ENCODE results near the gene ADARB2. TPM values are rescaled to one million over a fixed set of nuclear protein-coding genes. Genes with fewer than 3 reads are reported as not detected.

Gene ADARB2
- total and polyA plus RNA-seq, 2 experiments from 2014 or later, result 0.13 to 0.48 TPM

- no peaks in the 10 kb centered on the region for H3K36me3 ChIP-seq (replicated peaks; ENCODE audit: insufficient read depth, low read depth)
- no peaks in the 10 kb centered on the region for H3K4me1 ChIP-seq (ENCODE audit: insufficient read depth)
- H3K9me3 ChIP-seq (ENCODE audit: low read depth), result no peaks in the 10 kb centered on the region
- no peaks in the 10 kb centered on the region for H4K20me1 ChIP-seq (ENCODE audit: insufficient read depth, poor library complexity, severe bottlenecking)
- no peak for DNase-seq (ENCODE audit: low spot score)
- no peaks in the 10 kb centered on the region for H3K9me2 ChIP-seq (replicated peaks; ENCODE audit: insufficient read depth)
- no peaks in the 10 kb centered on the region for H3K27me3 ChIP-seq
- no peak overlapping the region for H2AFZ ChIP-seq
- H3K79me2 ChIP-seq, result no peaks in the 10 kb centered on the region
- no peak overlapping the region for H3K27ac ChIP-seq
- H3K4me2 ChIP-seq, result no peak overlapping the region
- 80% methylated on average over 5 of the region's 5 CpGs for WGBS (ENCODE audit: low lambda C conversion rate, missing lambda C conversion rate)
- no peak overlapping the region for H3K4me3 ChIP-seq
- TF ChIP-seq EZH2 (IDR thresholded peaks at IDR 0.05; ENCODE audit: borderline replicate concordance) (no peak), EZH2phosphoT487 (IDR thresholded peaks at IDR 0.05; ENCODE audit: low read depth, severe bottlenecking, unreplicated experiment) (no peak), CTCF (IDR thresholded peaks at IDR 0.05; ENCODE audit: poor library complexity) (no peak)
Measured at GRCh38 chr10:1174022-1174421, 563.3 kb downstream of the ADARB2 start.

GRCh38 chr10:1173091-1173490 lies 564.2 kb downstream of the ADARB2 start:
- TF ChIP-seq CTCF (IDR thresholded peaks at IDR 0.05; ENCODE audit: poor library complexity) (no peak), EZH2 (IDR thresholded peaks at IDR 0.05; ENCODE audit: borderline replicate concordance) (no peak), EZH2phosphoT487 (IDR thresholded peaks at IDR 0.05; ENCODE audit: low read depth, severe bottlenecking, unreplicated experiment) (no peak)
- Histone ChIP-seq H3K27ac (no peak overlapping the region), H3K4me2 (no peak overlapping the region), H4K20me1 (ENCODE audit: insufficient read depth, poor library complexity, severe bottlenecking) (no peaks in the 10 kb centered on the region), H3K4me3 (no peak overlapping the region), H3K79me2 (no peaks in the 10 kb centered on the region), H2AFZ (no peak overlapping the region), H3K27me3 (no peaks in the 10 kb centered on the region), H3K9me2 (replicated peaks; ENCODE audit: insufficient read depth) (no peaks in the 10 kb centered on the region), H3K4me1 (ENCODE audit: insufficient read depth) (no peaks in the 10 kb centered on the region), H3K9me3 (ENCODE audit: low read depth) (no peaks in the 10 kb centered on the region), H3K36me3 (replicated peaks; ENCODE audit: insufficient read depth, low read depth) (no peaks in the 10 kb centered on the region)
- 90% methylated on average over 26 of the region's 27 CpGs for WGBS (ENCODE audit: low lambda C conversion rate, missing lambda C conversion rate)
- no peak for DNase-seq (ENCODE audit: low spot score)

GRCh38 chr10:1172256-1172984 lies 564.9 kb downstream of the ADARB2 start:
- Histone ChIP-seq H3K27ac (no peak overlapping the region), H3K9me3 (ENCODE audit: low read depth) (no peaks in the 10 kb centered on the region), H3K79me2 (no peaks in the 10 kb centered on the region), H3K4me3 (no peak overlapping the region), H3K4me1 (ENCODE audit: insufficient read depth) (no peaks in the 10 kb centered on the region), H3K36me3 (replicated peaks; ENCODE audit: insufficient read depth, low read depth) (no peaks in the 10 kb centered on the region), H4K20me1 (ENCODE audit: insufficient read depth, poor library complexity, severe bottlenecking) (no peaks in the 10 kb centered on the region), H2AFZ (no peak overlapping the region), H3K27me3 (no peaks in the 10 kb centered on the region), H3K4me2 (no peak overlapping the region), H3K9me2 (replicated peaks; ENCODE audit: insufficient read depth) (no peaks in the 10 kb centered on the region)
- DNase-seq (ENCODE audit: low spot score), result no peak
- TF ChIP-seq CTCF (IDR thresholded peaks at IDR 0.05; ENCODE audit: poor library complexity) (no peak), EZH2 (IDR thresholded peaks at IDR 0.05; ENCODE audit: borderline replicate concordance) (no peak), EZH2phosphoT487 (IDR thresholded peaks at IDR 0.05; ENCODE audit: low read depth, severe bottlenecking, unreplicated experiment) (no peak)
- 87% methylated on average over 15 of the region's 15 CpGs for WGBS (ENCODE audit: low lambda C conversion rate, missing lambda C conversion rate)

Measured in hepatocyte (in vitro differentiated cells).